Activated T-cell treated with anti-CD3 and anti-CD28 coated beads, Interleukin-2, amount 50 U/mL, for 72 hours (primary cell): ENCODE results near the gene RAMACL. TPM values are rescaled to one million over a fixed set of nuclear protein-coding genes. Genes with fewer than 3 reads are reported as not detected.
"Not testable (repeated sequence)": the region's sequence is repeated elsewhere in the genome, so short reads cannot be mapped to it uniquely, and the experiment has no call there.

Experiments
- ATAC-seq, 2 donors: fragments of 150-1000 bp; cut with Tn5 transposase; replicated peaks in 1 of 2; 2 replicates each; pipeline ENCODE4 v1.10.0; 2021; ENCODE audit warnings: moderate library complexity in 2 of 2, mild to moderate bottlenecking in 1 of 2
- DNase-seq, 2 donors: peaks; one replicate each; pipeline ENCODE4 v3.0.0; 2021 to 2022; ENCODE audit warnings: mixed read lengths in 1 of 2
- H3K27ac Mint-ChIP-seq: one replicate; pipeline ENCODE4 v1.8.0; 2022; ENCODE audit warnings: mild to moderate bottlenecking, moderate library complexity, mixed read lengths
- H3K27me3 Mint-ChIP-seq: one replicate; pipeline ENCODE4 v1.8.0; 2022; ENCODE audit warnings: low read depth, mixed read lengths
- H3K36me3 Mint-ChIP-seq, 2 donors: one replicate each; pipeline ENCODE4 v1.8.0; 2022; ENCODE audit warnings: mixed read lengths in 2 of 2, mild to moderate bottlenecking in 1 of 2; ENCODE audit not compliant: insufficient read depth in 2 of 2
- H3K4me1 Mint-ChIP-seq: one replicate; pipeline ENCODE4 v1.8.0; 2022; ENCODE audit warnings: low read depth, mixed read lengths
- H3K4me3 Mint-ChIP-seq, 2 donors: one replicate each; pipeline ENCODE4 v1.8.0; 2022; ENCODE audit warnings: mild to moderate bottlenecking in 2 of 2, mixed read lengths in 2 of 2, moderate library complexity in 2 of 2
- H3K9me3 Mint-ChIP-seq, 2 donors: one replicate each; pipeline ENCODE4 v1.8.0; 2022; ENCODE audit warnings: mixed read lengths in 2 of 2
- total RNA-seq, 2 donors: library from RNA; stranded (reverse); gene quantifications; one replicate each; pipeline ENCODE4 v1.2.3, GENCODE V29; 2022

RAMACL gene
- total RNA-seq, 2 donors from 2014 or later, result 0.95 to 1.4 TPM

GRCh38 chr6:166584853-166585429 is 1.5 kb downstream of the RAMACL start:
- H3K9me3 Mint-ChIP-seq, result no peaks in the 10 kb centered on the region
- H3K36me3 Mint-ChIP-seq, result no peaks in the 10 kb centered on the region
- no peaks in the 10 kb centered on the region for H3K27me3 Mint-ChIP-seq
- no peak for ATAC-seq
- no peak overlapping the region for H3K4me3 Mint-ChIP-seq
- no peak for DNase-seq
- peaks cover 27% of the 10 kb centered on the region for H3K4me1 Mint-ChIP-seq
- no peak overlapping the region for H3K27ac Mint-ChIP-seq

GRCh38 chr6:166584155-166584554 is 2.3 kb downstream of the RAMACL start:
- H3K27ac Mint-ChIP-seq, result no peak overlapping the region
- ATAC-seq, result no peak
- no peak for DNase-seq
- no peaks in the 10 kb centered on the region for H3K9me3 Mint-ChIP-seq
- no peak overlapping the region for H3K4me3 Mint-ChIP-seq
- H3K36me3 Mint-ChIP-seq, result no peaks in the 10 kb centered on the region
- H3K4me1 Mint-ChIP-seq, result peaks cover 19% of the 10 kb centered on the region
- no peaks in the 10 kb centered on the region for H3K27me3 Mint-ChIP-seq

- DNase-seq (no peak), ATAC-seq (no peak)
- H3K27ac Mint-ChIP-seq, result no peak overlapping the region
Observed at GRCh38 chr6:166583230-166583965, 3.1 kb downstream of the RAMACL start.

GRCh38 chr6:166582258-166582657 is 4.2 kb downstream of the RAMACL start:
- Mint-ChIP-seq H3K4me1 (peaks cover 5% of the 10 kb centered on the region), H3K9me3 (peaks cover 0 to 3% of the 10 kb centered on the region in 2 donors), H3K27ac (no peak overlapping the region), H3K4me3 (no peak overlapping the region), H3K27me3 (no peaks in the 10 kb centered on the region), H3K36me3 (peaks cover 0 to 3% of the 10 kb centered on the region in 2 donors)
- no peak for DNase-seq
- no peak for ATAC-seq

More at GRCh38 chr6:166583230-166583965, 3.1 kb downstream of the RAMACL start:
- Mint-ChIP-seq H3K9me3 (no peaks in the 10 kb centered on the region), H3K36me3 (no peaks in the 10 kb centered on the region), H3K4me1 (peaks cover 12% of the 10 kb centered on the region), H3K27me3 (no peaks in the 10 kb centered on the region), H3K4me3 (no peak overlapping the region)

- DNase-seq, ATAC-seq, H3K27ac Mint-ChIP-seq, H3K4me1 Mint-ChIP-seq, H3K9me3 Mint-ChIP-seq, H3K36me3 Mint-ChIP-seq, H3K27me3 Mint-ChIP-seq, H3K4me3 Mint-ChIP-seq: not testable (repeated sequence)
Observed at GRCh38 chr6:166581801-166582200, 4.7 kb downstream of the RAMACL start.

GRCh38 chr6:166581091-166581511 is 5.4 kb downstream of the RAMACL start:
- no peaks in the 10 kb centered on the region for H3K27me3 Mint-ChIP-seq
- no peak overlapping the region for H3K4me3 Mint-ChIP-seq
- peaks cover 3 to 5% of the 10 kb centered on the region in 2 donors for H3K9me3 Mint-ChIP-seq
- no peak for DNase-seq
- ATAC-seq, result no peak
- no peak overlapping the region for H3K27ac Mint-ChIP-seq
- H3K36me3 Mint-ChIP-seq, result peaks cover 3 to 7% of the 10 kb centered on the region in 2 donors
- no peaks in the 10 kb centered on the region for H3K4me1 Mint-ChIP-seq

- Mint-ChIP-seq H3K27me3 (no peaks in the 10 kb centered on the region), H3K27ac (no peak overlapping the region), H3K4me3 (no peak overlapping the region), H3K9me3 (peaks cover 5 to 7% of the 10 kb centered on the region in 2 donors), H3K4me1 (no peaks in the 10 kb centered on the region), H3K36me3 (peaks cover 5 to 7% of the 10 kb centered on the region in 2 donors)
- DNase-seq, result no peak
- no peak for ATAC-seq
Observed at GRCh38 chr6:166580076-166581050, 6.1 kb downstream of the RAMACL start.

GRCh38 chr6:166579237-166579850 is 7.1 kb downstream of the RAMACL start:
- no peak overlapping the region for H3K27ac Mint-ChIP-seq
- H3K27me3 Mint-ChIP-seq, result no peaks in the 10 kb centered on the region
- H3K4me3 Mint-ChIP-seq, result no peak overlapping the region
- peaks cover 5 to 7% of the 10 kb centered on the region in 2 donors for H3K36me3 Mint-ChIP-seq
- peaks cover 5 to 7% of the 10 kb centered on the region in 2 donors for H3K9me3 Mint-ChIP-seq
- no peaks in the 10 kb centered on the region for H3K4me1 Mint-ChIP-seq
- DNase-seq, result no peak
- no peak for ATAC-seq

- Mint-ChIP-seq H3K9me3 (peaks cover 5 to 7% of the 10 kb centered on the region in 2 donors), H3K4me1 (no peaks in the 10 kb centered on the region), H3K27me3 (no peaks in the 10 kb centered on the region), H3K4me3 (no peak overlapping the region), H3K27ac (no peak overlapping the region), H3K36me3 (peaks cover 5 to 7% of the 10 kb centered on the region in 2 donors)
- no peak for ATAC-seq
- DNase-seq, result no peak
Observed at GRCh38 chr6:166578536-166579236, 7.8 kb downstream of the RAMACL start.

- Mint-ChIP-seq H3K36me3 (peaks cover 5 to 7% of the 10 kb centered on the region in 2 donors), H3K4me1 (no peaks in the 10 kb centered on the region), H3K27ac (no peak overlapping the region), H3K4me3 (no peak overlapping the region), H3K9me3 (peaks cover 5 to 7% of the 10 kb centered on the region in 2 donors), H3K27me3 (no peaks in the 10 kb centered on the region)
- DNase-seq (no peak), ATAC-seq (no peak)
Observed at GRCh38 chr6:166575205-166575604, 11.3 kb downstream of the RAMACL start.

- Mint-ChIP-seq H3K27me3 (no peaks in the 10 kb centered on the region), H3K36me3 (peaks cover 5 to 7% of the 10 kb centered on the region in 2 donors), H3K4me1 (no peaks in the 10 kb centered on the region), H3K9me3 (peaks cover 5 to 7% of the 10 kb centered on the region in 2 donors), H3K27ac (no peak overlapping the region), H3K4me3 (no peak overlapping the region)
- DNase-seq, result no peak
- ATAC-seq, result no peak
Observed at GRCh38 chr6:166573511-166574216, 12.8 kb downstream of the RAMACL start.
